Activated T-cell treated with anti-CD3 and anti-CD28 coated beads, Interleukin-2, amount 50 U/mL, for 1 hour (primary cell): ENCODE measurements around the gene DOCK1.

Experiments
- DNase-seq: peaks from one replicate; pipeline ENCODE4 v3.0.0-alpha.2; 2020

The DOCK1 gene

GRCh38 chr10:127450644-127451043, 545.4 kb downstream of the DOCK1 start:
- DNase-seq: no peak

GRCh38 chr10:127451628-127452027, 546.4 kb downstream of the DOCK1 start:
- DNase-seq: no peak

- no peak for DNase-seq
Measured at GRCh38 chr10:127452568-127452967, 547.3 kb downstream of the DOCK1 start.

GRCh38 chr10:127453706-127454105, 548.5 kb downstream of the DOCK1 start:
- DNase-seq: no peak

GRCh38 chr10:127456122-127456521, 550.9 kb downstream of the DOCK1 start:
- no peak for DNase-seq

GRCh38 chr10:127458016-127458810, 553.0 kb downstream of the DOCK1 start:
- no peak for DNase-seq

GRCh38 chr10:127458829-127459228, 553.6 kb downstream of the DOCK1 start:
- no peak for DNase-seq

GRCh38 chr10:127459918-127460317, 554.7 kb downstream of the DOCK1 start:
- DNase-seq: no peak

GRCh38 chr10:127462643-127463295, 557.5 kb downstream of the DOCK1 start:
- DNase-seq: no peak

GRCh38 chr10:127463548-127463947, 558.3 kb downstream of the DOCK1 start:
- DNase-seq: no peak

GRCh38 chr10:127464561-127464960, 559.3 kb downstream of the DOCK1 start:
- no peak for DNase-seq

- no peak for DNase-seq
Measured at GRCh38 chr10:127467811-127468210, 562.6 kb downstream of the DOCK1 start.

- no peak for DNase-seq
Measured at GRCh38 chr10:127468632-127469031, 563.4 kb downstream of the DOCK1 start.

- no peak for DNase-seq
Measured at GRCh38 chr10:127470911-127471310, 565.7 kb downstream of the DOCK1 start.

- DNase-seq: no peak
Measured at GRCh38 chr10:127472976-127473375, 567.7 kb downstream of the DOCK1 start.

GRCh38 chr10:127474501-127474900, 569.3 kb downstream of the DOCK1 start:
- no peak for DNase-seq

- DNase-seq: no peak
Measured at GRCh38 chr10:127485153-127485857, 580.1 kb downstream of the DOCK1 start.

GRCh38 chr10:127486355-127486754, 581.1 kb downstream of the DOCK1 start:
- DNase-seq: no peak

- DNase-seq: no peak
Measured at GRCh38 chr10:127492607-127493250, 587.5 kb downstream of the DOCK1 start.

GRCh38 chr10:127496035-127496434, 590.8 kb downstream of the DOCK1 start:
- DNase-seq: no peak

GRCh38 chr10:127497685-127498084, 592.5 kb downstream of the DOCK1 start:
- no peak for DNase-seq

- DNase-seq: no peak
Measured at GRCh38 chr10:127498087-127498486, 592.9 kb downstream of the DOCK1 start.

- DNase-seq: no peak
Measured at GRCh38 chr10:127500127-127500526, 594.9 kb downstream of the DOCK1 start.
